Measurements from ENCODE around the gene KIF1C.

DNA sequence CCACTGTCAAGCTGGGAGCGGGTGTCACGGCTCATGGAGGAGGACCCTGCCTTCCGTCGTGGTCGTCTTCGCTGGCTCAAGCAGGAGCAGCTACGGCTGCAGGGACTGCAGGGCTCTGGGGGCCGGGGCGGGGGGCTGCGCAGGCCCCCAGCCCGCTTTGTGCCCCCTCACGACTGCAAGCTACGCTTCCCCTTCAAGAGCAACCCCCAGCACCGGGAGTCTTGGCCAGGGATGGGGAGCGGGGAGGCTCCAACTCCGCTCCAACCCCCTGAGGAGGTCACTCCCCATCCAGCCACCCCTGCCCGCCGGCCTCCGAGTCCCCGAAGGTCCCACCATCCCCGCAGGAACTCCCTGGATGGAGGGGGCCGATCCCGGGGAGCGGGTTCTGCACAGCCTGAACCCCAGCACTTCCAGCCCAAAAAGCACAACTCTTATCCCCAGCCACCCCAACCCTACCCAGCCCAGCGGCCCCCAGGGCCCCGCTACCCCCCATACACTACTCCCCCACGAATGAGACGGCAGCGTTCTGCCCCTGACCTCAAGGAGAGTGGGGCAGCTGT, 25.9 kb downstream of the KIF1C start:
- TF ChIP-seq GATA1 (IDR thresholded peaks at IDR 0.05; ENCODE audit: low read depth, low read length) (no peak), POLR2A (IDR thresholded peaks at IDR 0.05; ENCODE audit: low read length) (no peak)

All from erythroblast (primary cell).